ENCODE measurements around the gene PPIL4. TPM values are rescaled to one million over a fixed set of nuclear protein-coding genes. Genes with fewer than 3 reads are reported as not detected.

The PPIL4 gene
- total and polyA plus RNA-seq, 8 donors = 6.5 to 14.2 (median 8.8) TPM

DNA sequence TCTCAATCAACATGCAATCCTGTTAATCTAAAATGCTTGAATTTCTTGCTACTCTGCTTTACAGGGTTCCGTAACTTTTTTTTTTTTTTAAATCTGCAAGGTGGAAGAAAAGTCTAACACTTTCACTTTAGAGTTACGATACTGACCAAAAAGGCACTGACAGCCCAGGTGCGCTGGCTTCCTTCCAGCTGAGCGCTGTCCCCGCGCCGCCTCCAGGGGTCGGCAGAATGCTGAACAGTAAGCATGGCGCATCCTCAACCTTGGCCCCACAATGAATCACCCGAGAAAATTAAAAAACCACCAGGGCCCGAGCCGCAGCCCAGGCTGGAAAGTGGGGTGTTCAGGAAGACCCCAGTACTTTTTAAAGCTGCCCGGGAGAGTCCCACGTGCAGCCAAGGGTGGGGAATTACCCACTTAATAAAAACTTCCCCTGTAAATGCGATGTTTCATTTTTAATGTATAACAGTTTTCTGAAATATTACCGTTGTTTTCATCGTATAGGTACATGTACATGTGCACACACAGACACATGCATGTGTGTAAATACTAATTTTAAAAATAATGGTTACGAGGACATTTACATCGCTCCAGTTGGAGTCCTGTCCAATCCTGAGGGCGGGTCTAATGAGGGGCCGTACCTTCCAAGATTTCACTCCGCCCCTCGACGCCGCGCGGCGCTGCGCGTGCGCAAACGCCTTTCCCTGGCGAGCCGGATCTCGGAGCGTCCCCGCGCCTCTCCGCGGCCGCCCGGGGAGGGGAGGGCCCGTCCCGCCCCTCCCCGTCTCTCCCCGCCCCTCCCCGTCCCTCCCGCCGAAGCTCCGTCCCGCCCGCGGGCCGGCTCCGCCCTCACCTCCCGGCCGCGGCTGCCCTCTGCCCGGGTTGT, 19.9 kb upstream of the PPIL4 start, which contains the start of gene GINM1:
Gene GINM1, plus strand, starts transcription at position 849 of the 883 bp plus-strand sequence. CDS start 40 bp downstream, outside the sequence.
- peak; percentile 15 to 50 (median 34) for TF ChIP-seq CTCF (IDR thresholded peaks at IDR 0.05)
- intact Hi-C loops (cut with DNase I) = no loop called here
- 0 to 1% methylated on average over 35 to 55 of the region's 59 CpGs for WGBS, 2 donors
- H3K4me3 ChIP-seq = peak within 1 kb of the TSS; percentile 61 to 96 (median 87)
- peaks cover 0 to 6% (median 0%) of the 10 kb centered on the region in 3 donors for H3K4me1 ChIP-seq
- peak; percentile 90 to 96 (median 93) for ATAC-seq
- H3K9me3 ChIP-seq = no peaks in the 10 kb centered on the region
- peak; percentile 93 to 99 (median 97) for DNase-seq
- no peaks in the 10 kb centered on the region for H3K36me3 ChIP-seq
- peak within 1 kb of the TSS; percentile 85 to 97 (median 92) for H3K27ac ChIP-seq
- no peak for FAIRE-seq
- H3K27me3 ChIP-seq = no peaks in the 10 kb centered on the region

GRCh38 chr6:149563928-149564325, 18.1 kb upstream of the PPIL4 start:
- WGBS, 2 donors = 43% methylated on average over 3 of the region's 3 CpGs
- H3K27ac ChIP-seq = no peak overlapping the region
- intact Hi-C loops (cut with DNase I) = no loop called here
- H3K4me1 ChIP-seq = peaks cover 0 to 6% (median 0%) of the 10 kb centered on the region in 3 donors
- H3K36me3 ChIP-seq = no peaks in the 10 kb centered on the region
- ATAC-seq (no peak), FAIRE-seq (no peak), DNase-seq (no peak)
- no peak overlapping the region for H3K4me3 ChIP-seq
- no peaks in the 10 kb centered on the region for H3K27me3 ChIP-seq
- no peaks in the 10 kb centered on the region for H3K9me3 ChIP-seq
- TF ChIP-seq CTCF (IDR thresholded peaks at IDR 0.05) = no peak

- Histone ChIP-seq H3K9me3 (no peaks in the 10 kb centered on the region), H3K4me3 (no peak overlapping the region), H3K27ac (no peak overlapping the region), H3K36me3 (no peaks in the 10 kb centered on the region), H3K4me1 (peaks cover 0 to 6% (median 0%) of the 10 kb centered on the region in 3 donors), H3K27me3 (no peaks in the 10 kb centered on the region)
- DNase-seq = no peak
- TF ChIP-seq CTCF (IDR thresholded peaks at IDR 0.05) = no peak
- ATAC-seq = no peak
- intact Hi-C loops (cut with DNase I) = no loop called here
- no peak for FAIRE-seq
- WGBS, 2 donors = 73 to 86% methylated on average over 5 of the region's 5 CpGs
These were observed 17.5 kb upstream of the PPIL4 start for GRCh38 chr6:149563203-149563927.

GRCh38 chr6:149560736-149561135, 14.9 kb upstream of the PPIL4 start:
- 57 to 58% methylated on average over 3 of the region's 3 CpGs for WGBS, 2 donors
- ATAC-seq (no peak), FAIRE-seq (no peak), DNase-seq (no peak)
- no peaks in the 10 kb centered on the region for H3K9me3 ChIP-seq
- no peak overlapping the region for H3K27ac ChIP-seq
- H3K4me3 ChIP-seq = no peak overlapping the region
- TF ChIP-seq CTCF (IDR thresholded peaks at IDR 0.05) = peak in 2 of 4 donors; percentile 21 to 31
- no peaks in the 10 kb centered on the region for H3K27me3 ChIP-seq
- H3K4me1 ChIP-seq = no peaks in the 10 kb centered on the region
- no peaks in the 10 kb centered on the region for H3K36me3 ChIP-seq
- intact Hi-C loops (cut with DNase I) = no loop called here
